H7 (cell line): ENCODE data around the gene ERC2. TPM values are rescaled to one million over a fixed set of nuclear protein-coding genes. Genes with fewer than 3 reads are reported as not detected.

Experiments
- DNase-seq: peaks from one replicate; pipeline ENCODE4 v3.0.0; 2012
- H3K27me3 ChIP-seq: 2 replicates; pipeline ENCODE4 v1.6.0; 2011; ENCODE audit warnings: mild to moderate bottlenecking, low read length; ENCODE audit not compliant: control insufficient read depth, insufficient read depth
- H3K36me3 ChIP-seq: replicated peaks from 2 replicates; pipeline ENCODE4 v1.5.1; 2011; ENCODE audit warnings: low read length; ENCODE audit not compliant: control insufficient read depth, insufficient read depth
- H3K4me3 ChIP-seq: 2 replicates; pipeline ENCODE4 v1.5.1; 2011; ENCODE audit warnings: low read depth, mild to moderate bottlenecking, control low read depth, low read length, moderate library complexity; ENCODE audit not compliant: insufficient read depth
- total RNA-seq: library from RNA; depleted of rRNA; stranded (reverse); fragments of >200 nt; shearing (Covaris generic); gene quantifications from 2 replicates; pipeline ENCODE4 v1.2.3, GENCODE V29; 2014

ERC2 gene
- total RNA-seq, 1 experiment from 2014 or later, result 2.4 TPM

GRCh38 chr3:55818485-55818884 is 649.8 kb downstream of the ERC2 start:
- no peaks in the 10 kb centered on the region for H3K36me3 ChIP-seq
- DNase-seq, result no peak
- no peak overlapping the region for H3K4me3 ChIP-seq

GRCh38 chr3:55816794-55817576 is 651.3 kb downstream of the ERC2 start:
- Histone ChIP-seq H3K36me3 (no peaks in the 10 kb centered on the region), H3K27me3 (no peaks in the 10 kb centered on the region)
- no peak for DNase-seq

More at GRCh38 chr3:55818485-55818884, 649.8 kb downstream of the ERC2 start:
- H3K27me3 ChIP-seq, result no peaks in the 10 kb centered on the region

GRCh38 chr3:55815262-55815661 is 653.0 kb downstream of the ERC2 start:
- no peak overlapping the region for H3K4me3 ChIP-seq
- H3K36me3 ChIP-seq, result no peaks in the 10 kb centered on the region
- DNase-seq, result no peak
- no peaks in the 10 kb centered on the region for H3K27me3 ChIP-seq

More at GRCh38 chr3:55816794-55817576, 651.3 kb downstream of the ERC2 start:
- no peak overlapping the region for H3K4me3 ChIP-seq

GRCh38 chr3:55813268-55814097 is 654.8 kb downstream of the ERC2 start:
- DNase-seq, result no peak
- Histone ChIP-seq H3K27me3 (no peaks in the 10 kb centered on the region), H3K36me3 (no peaks in the 10 kb centered on the region), H3K4me3 (no peak overlapping the region)

GRCh38 chr3:55812394-55813013 is 655.8 kb downstream of the ERC2 start:
- no peak overlapping the region for H3K4me3 ChIP-seq
- no peak for DNase-seq
- no peaks in the 10 kb centered on the region for H3K27me3 ChIP-seq
- no peaks in the 10 kb centered on the region for H3K36me3 ChIP-seq

- H3K27me3 ChIP-seq, result no peaks in the 10 kb centered on the region
- no peak for DNase-seq
- no peaks in the 10 kb centered on the region for H3K36me3 ChIP-seq
- no peak overlapping the region for H3K4me3 ChIP-seq
Observed at GRCh38 chr3:55807210-55807609, 661.1 kb downstream of the ERC2 start.

GRCh38 chr3:55805169-55805568 is 663.1 kb downstream of the ERC2 start:
- no peak overlapping the region for H3K4me3 ChIP-seq
- H3K36me3 ChIP-seq, result no peaks in the 10 kb centered on the region
- H3K27me3 ChIP-seq, result no peaks in the 10 kb centered on the region
- no peak for DNase-seq

GRCh38 chr3:55804170-55805095 is 663.8 kb downstream of the ERC2 start:
- DNase-seq, result no peak

GRCh38 chr3:55802816-55803215 is 665.5 kb downstream of the ERC2 start:
- no peak for DNase-seq
- H3K27me3 ChIP-seq, result no peaks in the 10 kb centered on the region
- H3K4me3 ChIP-seq, result no peak overlapping the region
- no peaks in the 10 kb centered on the region for H3K36me3 ChIP-seq

More at GRCh38 chr3:55804170-55805095, 663.8 kb downstream of the ERC2 start:
- no peaks in the 10 kb centered on the region for H3K36me3 ChIP-seq
- no peak overlapping the region for H3K4me3 ChIP-seq
- no peaks in the 10 kb centered on the region for H3K27me3 ChIP-seq

GRCh38 chr3:55801676-55802075 is 666.6 kb downstream of the ERC2 start:
- H3K36me3 ChIP-seq, result no peaks in the 10 kb centered on the region
- no peak for DNase-seq
- H3K27me3 ChIP-seq, result no peaks in the 10 kb centered on the region
- no peak overlapping the region for H3K4me3 ChIP-seq

- H3K4me3 ChIP-seq, result no peak overlapping the region
- DNase-seq, result no peak
- H3K27me3 ChIP-seq, result no peaks in the 10 kb centered on the region
- no peaks in the 10 kb centered on the region for H3K36me3 ChIP-seq
Observed at GRCh38 chr3:55801068-55801467, 667.2 kb downstream of the ERC2 start.

- Histone ChIP-seq H3K27me3 (no peaks in the 10 kb centered on the region), H3K4me3 (no peak overlapping the region), H3K36me3 (no peaks in the 10 kb centered on the region)
- no peak for DNase-seq
Observed at GRCh38 chr3:55797775-55798174, 670.5 kb downstream of the ERC2 start.

- Histone ChIP-seq H3K36me3 (no peaks in the 10 kb centered on the region), H3K4me3 (no peak overlapping the region), H3K27me3 (no peaks in the 10 kb centered on the region)
- no peak for DNase-seq
Observed at GRCh38 chr3:55797084-55797483, 671.2 kb downstream of the ERC2 start.

GRCh38 chr3:55796533-55796932 is 671.7 kb downstream of the ERC2 start:
- no peak for DNase-seq
- no peak overlapping the region for H3K4me3 ChIP-seq
- no peaks in the 10 kb centered on the region for H3K36me3 ChIP-seq
- H3K27me3 ChIP-seq, result no peaks in the 10 kb centered on the region
